SK-N-SH treated with all-trans-retinoic acid at 6 μM for 48 hours (cell line): Measurements from ENCODE around the gene ALPL.
"Not testable (repeated sequence)": the region's sequence is repeated elsewhere in the genome, so short reads cannot be mapped to it uniquely, and the experiment has no call there.

Experiments
- ARNTL ChIP-seq: fragments of 450-650 bp; formaldehyde crosslinking; IDR thresholded peaks from 2 replicates; pipeline ENCODE4 v1.5.0; 2020; ENCODE audit warnings: low read depth, mild to moderate bottlenecking, moderate library complexity, borderline replicate concordance
- BACH2 ChIP-seq: fragments of 250-450 bp; sonication (Bioruptor Pico); IDR thresholded peaks from 2 replicates; pipeline ENCODE4 v1.9.0; 2021; ENCODE audit warnings: mild to moderate bottlenecking, borderline replicate concordance
- CSRNP3 ChIP-seq: fragments of 250-450 bp; sonication (Bioruptor Pico); IDR thresholded peaks from 2 replicates; pipeline ENCODE4 v1.5.1; 2021; ENCODE audit warnings: mild to moderate bottlenecking, moderate library complexity
- GLIS3 ChIP-seq: fragments of 250-450 bp; sonication (Bioruptor Pico); IDR thresholded peaks from 2 replicates; pipeline ENCODE4 v1.5.0; 2020; ENCODE audit warnings: mild to moderate bottlenecking, moderate library complexity
- ISL1 ChIP-seq: fragments of 250-450 bp; sonication (Bioruptor Pico); IDR thresholded peaks from 2 replicates; pipeline ENCODE4 v2.1.2; 2022; ENCODE audit warnings: mild to moderate bottlenecking, moderate library complexity
- PATZ1 ChIP-seq: fragments of 250-450 bp; sonication (Bioruptor Pico); IDR thresholded peaks from 2 replicates; pipeline ENCODE4 v1.8.0; 2020; ENCODE audit warnings: mild to moderate bottlenecking, moderate library complexity, borderline replicate concordance
- PPARA ChIP-seq: fragments of 250-450 bp; sonication (Bioruptor Pico); IDR thresholded peaks from 2 replicates; pipeline ENCODE4 v1.5.0; 2020; ENCODE audit warnings: mild to moderate bottlenecking, borderline replicate concordance
- SNAI2 ChIP-seq: fragments of 250-450 bp; sonication (Bioruptor Pico); IDR thresholded peaks from 2 replicates; pipeline ENCODE4 v1.5.0; 2020; ENCODE audit warnings: mild to moderate bottlenecking, moderate library complexity
- TCF4 ChIP-seq: fragments of 250-450 bp; sonication (Bioruptor Pico); IDR thresholded peaks from 2 replicates; pipeline ENCODE4 v1.8.0; 2021; ENCODE audit warnings: mild to moderate bottlenecking, moderate library complexity, borderline replicate concordance
- ZFP3 ChIP-seq: fragments of 250-450 bp; sonication (Bioruptor Pico); IDR thresholded peaks from 2 replicates; pipeline ENCODE4 v1.5.0; 2020; ENCODE audit warnings: mild to moderate bottlenecking, moderate library complexity
- ZNF565 ChIP-seq: fragments of 450-650 bp; formaldehyde crosslinking; conservative IDR thresholded peaks from 2 replicates; pipeline ENCODE4 v1.5.0; 2020; ENCODE audit warnings: low read depth, mild to moderate bottlenecking, moderate library complexity

GRCh38 chr1:21467946-21468345 lies 41.3 kb upstream of the ALPL start:
- not testable (repeated sequence) for TF ChIP-seq CSRNP3 (CRISPR knock-in tag); ARNTL; ISL1 (CRISPR knock-in tag); PPARA (CRISPR knock-in tag); PATZ1 (CRISPR knock-in tag); ZNF565 (CRISPR knock-in tag); TCF4 (CRISPR knock-in tag); ZFP3; BACH2; GLIS3 (CRISPR knock-in tag); SNAI2 (CRISPR knock-in tag)
